OCI-LY1 (cell line): ENCODE results near the gene ACOT4.

Experiments used
- EZH2 ChIP-seq: fragments of 200-600 bp; sonication (generic), shearing (Covaris generic); IDR thresholded peaks from 2 replicates; pipeline ENCODE4 v1.8.0; 2017; ENCODE audit warnings: borderline replicate concordance, mixed run types, mild to moderate bottlenecking, antibody characterized with exemption, low read length, moderate library complexity, mixed read lengths
- TF ChIP-seq, protein P1 (sequence below): fragments of 200-600 bp; sonication (generic), shearing (Covaris generic); IDR thresholded peaks from 2 replicates; pipeline ENCODE4 v1.5.1; 2017; ENCODE audit warnings: mild to moderate bottlenecking, antibody characterized with exemption, low read length, moderate library complexity, mixed read lengths

GRCh38 chr14:73633116-73634010 is 41.7 kb downstream of the ACOT4 start:
- TF ChIP-seq, protein P1, sequence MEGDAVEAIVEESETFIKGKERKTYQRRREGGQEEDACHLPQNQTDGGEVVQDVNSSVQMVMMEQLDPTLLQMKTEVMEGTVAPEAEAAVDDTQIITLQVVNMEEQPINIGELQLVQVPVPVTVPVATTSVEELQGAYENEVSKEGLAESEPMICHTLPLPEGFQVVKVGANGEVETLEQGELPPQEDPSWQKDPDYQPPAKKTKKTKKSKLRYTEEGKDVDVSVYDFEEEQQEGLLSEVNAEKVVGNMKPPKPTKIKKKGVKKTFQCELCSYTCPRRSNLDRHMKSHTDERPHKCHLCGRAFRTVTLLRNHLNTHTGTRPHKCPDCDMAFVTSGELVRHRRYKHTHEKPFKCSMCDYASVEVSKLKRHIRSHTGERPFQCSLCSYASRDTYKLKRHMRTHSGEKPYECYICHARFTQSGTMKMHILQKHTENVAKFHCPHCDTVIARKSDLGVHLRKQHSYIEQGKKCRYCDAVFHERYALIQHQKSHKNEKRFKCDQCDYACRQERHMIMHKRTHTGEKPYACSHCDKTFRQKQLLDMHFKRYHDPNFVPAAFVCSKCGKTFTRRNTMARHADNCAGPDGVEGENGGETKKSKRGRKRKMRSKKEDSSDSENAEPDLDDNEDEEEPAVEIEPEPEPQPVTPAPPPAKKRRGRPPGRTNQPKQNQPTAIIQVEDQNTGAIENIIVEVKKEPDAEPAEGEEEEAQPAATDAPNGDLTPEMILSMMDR: peak; percentile 93
- no peak for TF ChIP-seq EZH2
